HG03520 (cell line): ENCODE measurements around the gene STK38.

Source experiments
- ATAC-seq: cut with Tn5 transposase; IDR thresholded peaks from one replicate; pipeline ENCODE4 v1.9.1; 2021; ENCODE audit warnings: mild to moderate bottlenecking, moderate library complexity; ENCODE audit not compliant: unreplicated experiment

Gene STK38

GRCh38 chr6:36523936-36524499, 23.3 kb downstream of the STK38 start:
- ATAC-seq: no peak

DNA sequence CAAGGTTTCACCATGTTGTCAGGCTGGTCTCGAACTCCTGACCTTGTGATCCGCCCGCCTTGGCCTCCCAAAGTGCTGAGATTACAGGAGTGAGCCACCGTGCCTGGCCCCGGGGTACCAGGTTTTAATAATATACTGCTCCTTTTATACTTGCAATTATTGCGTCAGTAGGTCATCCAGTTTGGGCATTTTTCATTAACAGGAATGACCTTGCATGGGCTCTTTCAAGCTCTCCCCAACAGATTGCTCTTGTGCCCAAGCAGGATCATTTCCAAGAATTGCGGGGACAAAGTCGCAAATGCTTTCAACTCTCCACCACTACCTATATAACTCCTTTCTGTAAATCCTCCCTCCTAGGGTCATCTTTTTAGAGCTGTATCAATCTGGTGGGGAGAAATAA, 23.8 kb downstream of the STK38 start:
- no peak for ATAC-seq

- ATAC-seq: no peak
Measured at GRCh38 chr6:36519352-36519751, 27.9 kb downstream of the STK38 start.

DNA sequence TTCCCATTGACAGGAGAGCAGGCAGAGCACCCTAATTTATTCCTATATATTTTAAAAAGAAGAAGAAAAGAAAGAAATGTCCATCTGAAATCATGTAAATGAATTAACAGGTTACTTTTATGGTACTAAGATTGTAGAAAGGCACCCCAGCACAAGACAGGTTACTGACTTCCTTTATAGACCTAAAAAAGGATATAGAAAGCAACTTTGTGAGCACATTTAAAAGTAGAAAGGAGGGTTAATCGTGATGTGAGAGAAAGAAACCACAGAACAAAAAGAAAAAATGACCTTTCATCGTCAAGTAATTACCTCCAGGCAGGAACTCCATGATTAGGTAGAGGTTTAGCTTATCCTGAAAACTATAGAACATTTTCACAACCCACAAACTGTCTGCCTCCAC, 29.9 kb downstream of the STK38 start:
- ATAC-seq: no peak

- no peak for ATAC-seq
Measured at GRCh38 chr6:36516988-36517387, 30.3 kb downstream of the STK38 start.

GRCh38 chr6:36516559-36516958, 30.7 kb downstream of the STK38 start:
- no peak for ATAC-seq

DNA sequence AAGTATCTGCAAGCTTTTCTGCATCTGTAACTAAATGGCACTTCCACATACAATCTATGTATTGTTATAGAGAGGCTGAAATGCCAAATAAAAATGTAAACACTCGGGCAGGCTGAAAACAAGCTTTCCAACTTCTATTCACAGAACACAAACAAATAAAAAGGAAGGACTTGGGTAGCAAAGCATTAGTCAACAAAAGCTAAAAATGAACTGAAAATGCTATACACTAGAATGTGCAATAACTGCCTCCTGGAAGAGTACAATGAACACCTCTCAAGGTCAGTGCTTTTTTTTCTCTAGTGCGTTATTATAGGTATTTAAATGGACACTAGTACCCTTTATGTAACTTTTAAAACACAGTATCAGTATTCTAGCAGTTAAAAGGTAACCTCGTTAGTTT, 31.4 kb downstream of the STK38 start:
- ATAC-seq: no peak

- ATAC-seq: no peak
Measured at GRCh38 chr6:36514554-36515456, 32.5 kb downstream of the STK38 start.

GRCh38 chr6:36510365-36510764, 36.9 kb downstream of the STK38 start:
- ATAC-seq: no peak

- ATAC-seq: no peak
Measured at GRCh38 chr6:36508532-36508931, 38.7 kb downstream of the STK38 start.

DNA sequence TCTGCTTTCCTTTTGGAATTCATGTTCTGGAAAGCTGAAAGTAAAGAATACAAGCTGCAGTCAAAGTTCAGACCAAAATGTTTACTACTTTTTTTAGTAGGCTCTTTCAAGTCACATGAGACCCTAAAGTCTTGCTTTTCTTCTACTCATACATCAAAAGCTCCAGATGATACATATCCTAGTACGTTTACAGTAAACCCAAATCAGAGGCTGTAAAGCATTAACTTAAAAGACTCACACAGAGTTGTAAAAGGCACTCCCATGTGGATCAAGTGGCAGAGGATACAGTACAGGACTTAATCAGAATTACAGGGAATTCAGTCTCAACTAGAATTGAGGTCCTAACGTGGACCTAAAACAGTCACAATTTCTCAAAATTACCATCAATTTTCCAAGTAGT, 40.7 kb downstream of the STK38 start:
- no peak for ATAC-seq

DNA sequence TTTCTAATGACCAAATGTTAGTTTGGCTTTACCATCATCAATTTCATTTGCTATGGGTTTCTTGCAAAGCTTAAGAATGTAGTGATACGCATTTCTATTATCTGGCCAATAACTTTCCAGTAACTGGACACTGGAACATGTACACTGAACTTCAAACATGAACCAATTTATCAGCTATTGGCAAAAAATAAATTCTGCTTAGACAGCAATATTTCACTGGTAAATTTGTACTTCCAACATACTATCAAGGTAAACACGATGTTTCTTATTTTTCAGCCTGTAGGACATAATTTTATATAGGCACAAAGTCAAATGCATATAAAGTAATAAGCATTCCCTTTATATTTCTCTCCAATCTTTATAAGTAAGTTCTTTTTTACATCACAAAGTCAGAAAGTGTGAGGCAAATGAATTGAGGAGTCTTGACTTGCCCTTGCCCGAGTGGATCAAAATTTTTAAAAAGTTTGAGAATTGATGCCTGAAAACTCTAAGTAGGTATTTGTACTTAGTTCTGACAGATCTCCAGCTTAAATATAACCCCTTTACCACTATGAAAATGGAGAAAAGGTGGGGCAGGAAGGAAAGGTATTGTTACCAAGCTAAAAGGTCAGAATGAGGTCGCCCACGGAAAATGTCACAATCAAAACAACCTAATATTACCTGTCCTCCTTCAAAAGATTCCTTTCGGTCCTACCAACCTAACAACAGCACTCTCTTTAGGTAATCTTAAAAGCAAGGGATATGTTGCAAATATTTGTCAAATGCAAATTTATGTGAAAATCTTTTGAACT, 41.3 kb downstream of the STK38 start:
- no peak for ATAC-seq

- ATAC-seq: no peak
Measured at GRCh38 chr6:36504982-36505381, 42.3 kb downstream of the STK38 start.

- ATAC-seq: no peak
Measured at GRCh38 chr6:36504181-36504580, 43.1 kb downstream of the STK38 start.

- ATAC-seq: no peak
Measured at GRCh38 chr6:36501686-36502085, 45.6 kb downstream of the STK38 start.

DNA sequence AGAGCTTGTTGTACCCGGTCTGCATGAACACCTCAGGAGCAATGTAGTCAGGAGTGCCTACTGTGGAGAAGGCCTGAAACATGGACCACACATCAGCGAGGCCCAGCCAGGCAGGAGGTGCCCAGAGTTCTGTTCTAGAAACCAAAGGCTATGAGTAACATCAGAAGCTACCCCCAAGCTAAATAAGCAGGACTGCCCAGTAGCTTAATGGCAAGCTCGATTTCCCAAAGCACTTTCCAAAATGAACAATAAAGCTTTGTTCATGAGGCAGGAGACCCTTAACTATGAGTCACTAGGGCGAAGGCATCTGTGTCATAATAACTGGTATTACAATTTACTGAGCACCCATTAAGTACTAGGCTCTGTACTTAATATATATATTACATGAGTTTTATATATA, 47.4 kb downstream of the STK38 start:
- ATAC-seq: no peak

GRCh38 chr6:36495086-36495485, 52.2 kb downstream of the STK38 start:
- no peak for ATAC-seq

DNA sequence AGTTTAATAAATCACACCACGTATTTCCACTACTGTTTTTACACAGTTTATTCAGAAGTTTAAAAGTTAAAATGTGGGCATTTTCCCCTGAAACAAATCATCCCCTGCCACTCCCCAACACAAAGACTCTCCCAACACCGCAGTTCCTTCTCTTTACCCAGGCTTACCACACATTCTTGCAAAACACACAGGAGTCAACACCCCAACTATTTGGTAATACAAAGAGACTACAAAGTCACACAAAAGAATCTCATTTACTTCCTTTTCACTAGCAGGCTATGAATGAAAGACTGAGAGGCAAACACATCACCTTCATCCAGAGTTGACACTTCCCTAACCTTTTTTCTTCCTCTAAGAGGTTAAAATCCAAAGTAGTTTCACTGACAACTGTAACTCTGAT, 53.4 kb downstream of the STK38 start:
- ATAC-seq: no peak

- no peak for ATAC-seq
Measured at GRCh38 chr6:36493319-36493718, 54.0 kb downstream of the STK38 start.

DNA sequence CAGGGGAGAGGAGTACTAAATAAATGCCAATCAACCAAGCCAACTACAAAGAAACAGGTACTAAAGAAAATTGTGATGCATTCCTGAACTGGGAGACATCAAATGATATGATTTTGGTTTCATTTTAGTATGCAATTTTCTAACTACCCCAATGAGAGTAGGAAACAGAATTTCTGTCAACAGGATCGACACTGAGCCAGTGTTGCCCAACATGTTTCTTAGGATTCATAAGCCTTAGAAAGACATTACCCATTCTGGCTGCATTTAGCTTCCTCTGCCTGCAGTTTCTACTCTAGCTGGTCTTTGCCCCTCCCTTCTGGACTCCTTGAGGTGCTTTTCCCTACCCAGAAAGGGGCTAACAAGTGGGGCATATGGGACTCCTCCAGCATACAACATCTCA, 54.7 kb downstream of the STK38 start:
- ATAC-seq: no peak

- ATAC-seq: no peak
Measured at GRCh38 chr6:36492092-36492491, 55.2 kb downstream of the STK38 start.
